ENCODE data around the gene HIVEP3. TPM values are rescaled to one million over a fixed set of nuclear protein-coding genes. Genes with fewer than 3 reads are reported as not detected.

Gene HIVEP3
- total RNA-seq, 1 donor from 2014 or later, result 11.6 TPM

DNA sequence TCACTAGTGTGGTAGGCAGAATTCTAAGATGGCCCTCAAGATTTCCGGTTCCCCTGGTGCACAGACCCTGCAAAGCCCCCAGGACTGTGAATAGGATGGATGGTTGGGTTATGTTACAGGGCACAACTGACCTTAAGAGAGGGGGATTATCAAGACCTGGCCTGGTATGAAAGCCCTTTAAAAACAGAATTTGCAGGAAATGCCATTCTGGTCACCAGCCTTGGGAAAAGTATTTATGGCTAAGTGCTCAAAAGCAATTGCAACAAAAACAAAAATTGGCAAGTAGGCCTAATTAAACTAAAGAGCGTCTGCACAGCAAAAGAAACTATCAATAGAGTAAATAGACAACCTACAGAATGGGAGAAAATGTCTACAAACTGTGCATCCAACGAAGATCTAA is 289.6 kb downstream of the HIVEP3 start:
- TF ChIP-seq, protein P1, sequence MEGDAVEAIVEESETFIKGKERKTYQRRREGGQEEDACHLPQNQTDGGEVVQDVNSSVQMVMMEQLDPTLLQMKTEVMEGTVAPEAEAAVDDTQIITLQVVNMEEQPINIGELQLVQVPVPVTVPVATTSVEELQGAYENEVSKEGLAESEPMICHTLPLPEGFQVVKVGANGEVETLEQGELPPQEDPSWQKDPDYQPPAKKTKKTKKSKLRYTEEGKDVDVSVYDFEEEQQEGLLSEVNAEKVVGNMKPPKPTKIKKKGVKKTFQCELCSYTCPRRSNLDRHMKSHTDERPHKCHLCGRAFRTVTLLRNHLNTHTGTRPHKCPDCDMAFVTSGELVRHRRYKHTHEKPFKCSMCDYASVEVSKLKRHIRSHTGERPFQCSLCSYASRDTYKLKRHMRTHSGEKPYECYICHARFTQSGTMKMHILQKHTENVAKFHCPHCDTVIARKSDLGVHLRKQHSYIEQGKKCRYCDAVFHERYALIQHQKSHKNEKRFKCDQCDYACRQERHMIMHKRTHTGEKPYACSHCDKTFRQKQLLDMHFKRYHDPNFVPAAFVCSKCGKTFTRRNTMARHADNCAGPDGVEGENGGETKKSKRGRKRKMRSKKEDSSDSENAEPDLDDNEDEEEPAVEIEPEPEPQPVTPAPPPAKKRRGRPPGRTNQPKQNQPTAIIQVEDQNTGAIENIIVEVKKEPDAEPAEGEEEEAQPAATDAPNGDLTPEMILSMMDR (IDR thresholded peaks at IDR 0.05), result no peak
- Histone ChIP-seq H3K27me3 (ENCODE audit: low read depth) (no peaks in the 10 kb centered on the region), H3K27ac (no peak overlapping the region), H3K4me3 (no peak overlapping the region), H3K36me3 (no peaks in the 10 kb centered on the region), H3K9me3 (no peaks in the 10 kb centered on the region), H3K4me1 (no peaks in the 10 kb centered on the region)
- no peak for ATAC-seq
- no peak for DNase-seq
- intact Hi-C loops (cut with DNase I), result no loop called here

DNA sequence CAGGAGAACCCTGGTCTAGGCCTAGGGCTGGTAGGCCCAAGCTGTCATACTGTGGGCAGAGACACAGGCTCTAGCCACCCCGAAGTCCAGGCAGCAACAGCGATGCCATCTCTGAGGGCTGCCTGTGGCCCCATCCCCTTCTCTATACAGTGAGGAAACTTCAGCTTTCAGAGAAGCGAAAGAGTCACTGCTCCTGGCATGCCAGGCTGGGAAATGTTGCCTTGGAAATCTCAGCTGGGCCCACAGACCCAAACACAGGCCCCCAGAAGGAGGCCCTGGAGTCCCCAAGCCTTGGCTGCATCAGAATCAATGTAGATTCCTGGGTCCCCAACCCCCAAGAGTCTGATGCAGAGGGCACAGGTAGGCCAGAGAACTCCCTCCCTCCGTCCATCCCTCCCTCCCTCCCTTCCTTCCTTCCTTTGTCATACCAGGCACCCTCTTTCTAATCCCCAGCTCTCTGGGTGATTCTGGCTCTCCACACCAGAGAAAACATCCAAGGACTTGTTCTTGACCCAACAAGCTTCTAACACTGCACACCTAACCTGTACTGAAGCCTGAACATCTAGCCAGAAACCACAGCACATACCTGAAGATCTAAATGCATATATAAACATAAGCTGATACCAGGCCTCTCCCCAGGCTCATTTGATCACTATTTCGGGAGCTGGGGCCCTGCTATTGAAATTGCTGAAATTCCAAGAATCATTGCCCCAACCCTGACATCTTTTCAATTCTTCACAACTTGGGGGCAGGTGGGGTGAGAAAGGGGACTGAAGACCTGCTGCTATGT is 291.0 kb downstream of the HIVEP3 start:
- Histone ChIP-seq H3K27ac (no peak overlapping the region), H3K9me3 (no peaks in the 10 kb centered on the region), H3K4me3 (no peak overlapping the region), H3K27me3 (ENCODE audit: low read depth) (no peaks in the 10 kb centered on the region), H3K36me3 (no peaks in the 10 kb centered on the region), H3K4me1 (peaks cover 13% of the 10 kb centered on the region)
- intact Hi-C loops (cut with DNase I), result no loop called here
- TF ChIP-seq, protein P1 (IDR thresholded peaks at IDR 0.05), result no peak
- ATAC-seq, result no peak
- DNase-seq, result no peak

DNA sequence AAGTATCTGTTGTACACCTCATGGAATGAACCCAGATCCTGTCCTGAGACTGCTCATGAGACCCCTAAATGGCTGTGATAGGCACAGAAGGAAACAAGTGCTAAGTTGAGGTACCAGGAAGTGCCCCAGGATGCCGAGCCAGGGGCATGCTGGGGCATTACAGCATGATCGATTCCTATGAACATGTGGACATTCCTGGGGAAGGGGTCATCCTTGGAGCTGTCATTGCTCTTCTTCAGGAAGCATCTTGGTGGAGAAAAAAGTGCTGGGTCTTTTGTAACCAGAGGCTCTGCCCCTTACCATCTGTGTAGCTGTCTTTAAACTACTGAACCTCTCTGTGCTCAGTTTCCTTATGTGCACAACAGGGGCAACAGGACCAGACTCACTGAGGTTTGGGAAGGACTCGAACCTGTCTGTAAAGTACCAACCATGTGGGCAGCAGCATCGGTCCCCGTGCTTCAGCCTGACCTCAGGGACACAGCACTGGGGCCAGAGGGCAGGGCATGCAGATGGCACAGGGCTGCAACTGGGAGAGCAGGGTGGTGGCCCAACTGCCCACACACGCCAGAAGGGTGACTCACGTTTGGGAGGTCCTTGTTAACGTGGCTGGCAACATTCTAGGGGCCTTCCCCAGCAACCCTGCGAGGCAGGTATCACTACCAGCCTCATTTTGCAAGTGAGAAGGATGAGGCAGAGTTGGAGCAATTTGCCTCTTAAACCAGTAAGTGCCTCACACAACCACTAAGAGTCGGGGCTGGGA is 291.9 kb downstream of the HIVEP3 start:
- DNase-seq (no peak), ATAC-seq (peak; percentile 25 to 71)
- Histone ChIP-seq H3K27me3 (ENCODE audit: low read depth) (no peaks in the 10 kb centered on the region), H3K4me3 (no peak overlapping the region), H3K27ac (no peak overlapping the region), H3K4me1 (peaks cover 14% of the 10 kb centered on the region), H3K36me3 (no peaks in the 10 kb centered on the region), H3K9me3 (no peaks in the 10 kb centered on the region)
- TF ChIP-seq, protein P1 (IDR thresholded peaks at IDR 0.05), result no peak
- intact Hi-C loops (cut with DNase I), result no loop called here

DNA sequence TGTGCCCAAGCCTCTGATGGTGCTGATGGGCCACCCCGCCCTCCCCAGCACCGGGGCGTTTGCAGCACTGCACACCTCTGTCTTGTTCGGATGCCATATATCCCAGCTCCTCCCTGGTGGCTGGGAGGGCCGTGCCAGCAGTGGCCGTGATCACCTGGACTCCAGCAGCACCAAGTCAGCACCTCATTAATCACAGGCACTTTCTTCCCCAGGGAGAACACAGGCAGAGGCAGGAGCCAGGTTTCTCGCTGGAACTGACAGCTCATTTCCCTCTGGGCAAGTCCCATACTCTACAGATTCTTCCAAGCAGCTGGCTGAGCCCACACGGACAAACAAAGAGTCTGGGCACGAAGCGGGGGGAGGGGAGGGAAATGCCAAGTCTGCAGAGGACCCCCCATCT is 292.6 kb downstream of the HIVEP3 start:
- intact Hi-C loops (cut with DNase I), result no loop called here
- H3K36me3 ChIP-seq, result no peaks in the 10 kb centered on the region
- H3K27me3 ChIP-seq (ENCODE audit: low read depth), result no peaks in the 10 kb centered on the region
- no peak overlapping the region for H3K4me3 ChIP-seq
- peaks cover 14% of the 10 kb centered on the region for H3K4me1 ChIP-seq
- TF ChIP-seq, protein P1 (IDR thresholded peaks at IDR 0.05), result no peak
- DNase-seq, result no peak
- H3K27ac ChIP-seq, result no peak overlapping the region
- H3K9me3 ChIP-seq, result no peaks in the 10 kb centered on the region
- ATAC-seq, result peak in 1 of 2 donors; percentile 15

DNA sequence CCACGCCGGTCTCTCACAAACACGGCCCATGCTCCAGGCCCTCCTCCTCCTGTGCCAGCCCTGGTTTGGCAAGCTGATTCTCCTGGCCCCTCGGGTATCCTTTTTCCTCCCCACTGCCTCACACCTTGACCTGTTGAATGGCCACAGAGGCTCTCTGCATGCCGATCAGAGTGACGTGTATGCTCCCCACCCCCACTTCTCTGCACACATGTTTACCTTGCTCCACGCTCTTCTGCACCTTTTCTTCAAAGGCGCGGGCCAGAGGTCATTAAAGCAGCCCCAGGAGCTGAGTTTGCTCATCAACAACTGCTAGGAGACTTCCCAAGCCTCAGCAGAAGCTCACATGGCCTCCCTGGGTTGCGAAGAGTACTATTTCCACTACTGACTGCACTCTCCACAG is 295.0 kb downstream of the HIVEP3 start:
- Histone ChIP-seq H3K27me3 (ENCODE audit: low read depth) (no peaks in the 10 kb centered on the region), H3K36me3 (no peaks in the 10 kb centered on the region), H3K9me3 (no peaks in the 10 kb centered on the region), H3K4me3 (no peak overlapping the region), H3K27ac (no peak overlapping the region), H3K4me1 (peaks cover 19% of the 10 kb centered on the region)
- TF ChIP-seq, protein P1 (IDR thresholded peaks at IDR 0.05), result no peak
- intact Hi-C loops (cut with DNase I), result no loop called here
- no peak for ATAC-seq
- DNase-seq, result no peak
